Stimulated activated CD8-positive, alpha-beta memory T cell treated with anti-CD3 and anti-CD28 coated beads, Interleukin-15, amount 100 ng/mL, for 1 hour (primary cell): Measurements from ENCODE around the gene POU3F1.
A peak's percentile ranks its signal among the peaks of the same experiment; 100 is the strongest.
"Not testable (repeated sequence)": the region's sequence is repeated elsewhere in the genome, so short reads cannot be mapped to it uniquely, and the experiment has no call there.

ENCODE experiments used
- DNase-seq: peaks from one replicate; pipeline ENCODE4 v3.0.0-alpha.2; 2020; ENCODE audit warnings: low read depth

The POU3F1 gene

GRCh38 chr1:38047603-38048141 lies 1.1 kb upstream of the POU3F1 start:
- no peak for DNase-seq

GRCh38 chr1:38046884-38047602 lies 450 bp upstream of the POU3F1 start:
- DNase-seq: peak; percentile 35

GRCh38 chr1:38045401-38046332 lies 926 bp downstream of the POU3F1 start:
- DNase-seq: no peak

GRCh38 chr1:38044221-38045215 lies 2.1 kb downstream of the POU3F1 start:
- no peak for DNase-seq

- no peak for DNase-seq
Observed at GRCh38 chr1:38043036-38043747, 3.4 kb downstream of the POU3F1 start.

GRCh38 chr1:38041936-38042834 lies 4.4 kb downstream of the POU3F1 start:
- DNase-seq: no peak

- no peak for DNase-seq
Observed at GRCh38 chr1:38039331-38040088, 7.1 kb downstream of the POU3F1 start.

GRCh38 chr1:38038861-38039260 lies 7.7 kb downstream of the POU3F1 start:
- no peak for DNase-seq

GRCh38 chr1:38037221-38037939 lies 9.2 kb downstream of the POU3F1 start:
- DNase-seq: no peak

- DNase-seq: no peak
Observed at GRCh38 chr1:38034871-38035270, 11.7 kb downstream of the POU3F1 start.

GRCh38 chr1:38032992-38033391 lies 13.6 kb downstream of the POU3F1 start:
- DNase-seq: not testable (repeated sequence)

GRCh38 chr1:38031513-38031866 lies 15.1 kb downstream of the POU3F1 start:
- DNase-seq: no peak

GRCh38 chr1:38030596-38031512 lies 15.7 kb downstream of the POU3F1 start:
- no peak for DNase-seq

GRCh38 chr1:38029685-38030511 lies 16.7 kb downstream of the POU3F1 start:
- DNase-seq: no peak

- DNase-seq: no peak
Observed at GRCh38 chr1:38029081-38029681, 17.4 kb downstream of the POU3F1 start.

- no peak for DNase-seq
Observed at GRCh38 chr1:38028671-38029070, 17.9 kb downstream of the POU3F1 start.
